Skeletal muscle tissue (tissue), 4 donors: ENCODE results near the gene FBXL19. TPM values are rescaled to one million over a fixed set of nuclear protein-coding genes. Genes with fewer than 3 reads are reported as not detected.

Experiments used
- H3K27ac ChIP-seq: one replicate; pipeline ENCODE4 v1.7.0; 2013; ENCODE audit warnings: mild to moderate bottlenecking, low read depth, low read length, inconsistent platforms
- H3K27me3 ChIP-seq, 3 donors: one replicate each; pipeline ENCODE4 v1.7.0; 2013; ENCODE audit warnings: low read length in 3 of 3; ENCODE audit not compliant: control insufficient read depth in 3 of 3, insufficient read depth in 3 of 3
- H3K36me3 ChIP-seq, 3 donors: one replicate each; pipeline ENCODE4 v1.7.0; 2013; ENCODE audit warnings: low read length in 3 of 3; ENCODE audit not compliant: control insufficient read depth in 3 of 3, insufficient read depth in 3 of 3
- H3K4me1 ChIP-seq, 3 donors: one replicate each; pipeline ENCODE4 v1.7.0; 2013; ENCODE audit warnings: low read length in 3 of 3, mild to moderate bottlenecking in 3 of 3; ENCODE audit not compliant: control insufficient read depth in 3 of 3, insufficient read depth in 3 of 3
- H3K4me3 ChIP-seq, 3 donors: one replicate each; pipeline ENCODE4 v1.7.0; 2013; ENCODE audit warnings: low read length in 3 of 3
- H3K9ac ChIP-seq, 3 donors: one replicate each; pipeline ENCODE4 v1.7.0; 2013; ENCODE audit warnings: low read length in 3 of 3, mild to moderate bottlenecking in 3 of 3, moderate library complexity in 2 of 3, low read depth in 1 of 3
- H3K9me3 ChIP-seq, 3 donors: one replicate each; pipeline ENCODE4 v1.7.0; 2013; ENCODE audit warnings: low read length in 3 of 3; ENCODE audit not compliant: control insufficient read depth in 3 of 3
- total RNA-seq: library from RNA; depleted of rRNA; stranded (reverse); fragments of >200 nt; gene quantifications from one replicate; pipeline ENCODE4 v1.2.3, GENCODE V29; 2014
- donor health status: Osteomylitis.

Gene FBXL19
- 5.2 TPM for total RNA-seq

GRCh38 chr16:30923554-30924075 lies at the start of gene FBXL19:
FBXL19 (plus strand) TSS chr16:30923572; CDS start chr16:30925755, 2,183 bp downstream.
- H3K36me3 ChIP-seq = peaks cover 0 to 3% (median 2%) of the 10 kb centered on the region in 3 donors

GRCh38 chr16:30874244-30874820 lies 49.0 kb upstream of the FBXL19 start:
- Histone ChIP-seq H3K9me3 (no peaks in the 10 kb centered on the region), H3K9ac (peak overlapping the region; percentile 92 to 98 (median 96)), H3K36me3 (peaks cover 0 to 5% (median 3%) of the 10 kb centered on the region in 3 donors), H3K4me3 (peak overlapping the region; percentile 87 to 98 (median 98)), H3K27me3 (no peaks in the 10 kb centered on the region), H3K27ac (peak overlapping the region; percentile 89), H3K4me1 (peaks cover 16 to 23% (median 19%) of the 10 kb centered on the region in 3 donors)

More at GRCh38 chr16:30923554-30924075, at the start of gene FBXL19:
- H3K9ac ChIP-seq = peak within 1 kb of the TSS; percentile 69 to 80 (median 70)
- no peaks in the 10 kb centered on the region for H3K27me3 ChIP-seq
- H3K9me3 ChIP-seq = no peaks in the 10 kb centered on the region
- peak within 1 kb of the TSS; percentile 71 to 95 (median 82) for H3K4me3 ChIP-seq
- H3K4me1 ChIP-seq = peaks cover 10 to 17% (median 11%) of the 10 kb centered on the region in 3 donors
- peak within 1 kb of the TSS; percentile 89 for H3K27ac ChIP-seq

GRCh38 chr16:30874821-30875717 lies 48.3 kb upstream of the FBXL19 start:
- Histone ChIP-seq H3K9me3 (no peaks in the 10 kb centered on the region), H3K9ac (peak overlapping the region; percentile 92 to 98 (median 96)), H3K4me3 (peak overlapping the region; percentile 87 to 98 (median 98)), H3K27ac (peak overlapping the region; percentile 89), H3K36me3 (peaks cover 2 to 5% (median 3%) of the 10 kb centered on the region in 3 donors), H3K27me3 (no peaks in the 10 kb centered on the region), H3K4me1 (peaks cover 16 to 23% (median 19%) of the 10 kb centered on the region in 3 donors)

GRCh38 chr16:30875871-30876801 lies 47.2 kb upstream of the FBXL19 start:
- peak overlapping the region; percentile 92 to 98 (median 96) for H3K9ac ChIP-seq
- H3K27ac ChIP-seq = peak overlapping the region; percentile 89
- peak overlapping the region; percentile 87 to 98 (median 98) for H3K4me3 ChIP-seq
- H3K4me1 ChIP-seq = peaks cover 16 to 23% (median 19%) of the 10 kb centered on the region in 3 donors
- no peaks in the 10 kb centered on the region for H3K9me3 ChIP-seq
- peaks cover 2 to 5% (median 3%) of the 10 kb centered on the region in 3 donors for H3K36me3 ChIP-seq
- H3K27me3 ChIP-seq = no peaks in the 10 kb centered on the region

GRCh38 chr16:30876867-30877266 lies 46.5 kb upstream of the FBXL19 start:
- Histone ChIP-seq H3K27me3 (no peaks in the 10 kb centered on the region), H3K9me3 (no peaks in the 10 kb centered on the region), H3K36me3 (peaks cover 2 to 5% (median 3%) of the 10 kb centered on the region in 3 donors), H3K4me1 (peaks cover 16 to 23% (median 19%) of the 10 kb centered on the region in 3 donors), H3K9ac (peak overlapping the region in 1 of 3 donors; percentile 98), H3K4me3 (peak overlapping the region; percentile 87 to 98 (median 98)), H3K27ac (no peak overlapping the region)

- H3K9ac ChIP-seq = no peak overlapping the region
- H3K4me1 ChIP-seq = no peaks in the 10 kb centered on the region
- H3K4me3 ChIP-seq = no peak overlapping the region
- H3K36me3 ChIP-seq = peaks cover 10 to 28% (median 14%) of the 10 kb centered on the region in 3 donors
- H3K9me3 ChIP-seq = no peaks in the 10 kb centered on the region
- H3K27me3 ChIP-seq = no peaks in the 10 kb centered on the region
- no peak overlapping the region for H3K27ac ChIP-seq
Measured at GRCh38 chr16:30882429-30883310, 40.7 kb upstream of the FBXL19 start.

- Histone ChIP-seq H3K9ac (no peak overlapping the region), H3K27ac (no peak overlapping the region), H3K4me1 (no peaks in the 10 kb centered on the region), H3K27me3 (no peaks in the 10 kb centered on the region), H3K9me3 (no peaks in the 10 kb centered on the region), H3K4me3 (no peak overlapping the region), H3K36me3 (peaks cover 18 to 38% (median 20%) of the 10 kb centered on the region in 3 donors)
Measured at GRCh38 chr16:30884760-30885159, 38.6 kb upstream of the FBXL19 start.

GRCh38 chr16:30885196-30885595 lies 38.2 kb upstream of the FBXL19 start:
- Histone ChIP-seq H3K36me3 (peaks cover 18 to 39% (median 20%) of the 10 kb centered on the region in 3 donors), H3K27ac (no peak overlapping the region), H3K4me1 (no peaks in the 10 kb centered on the region), H3K9ac (no peak overlapping the region), H3K9me3 (no peaks in the 10 kb centered on the region), H3K4me3 (no peak overlapping the region), H3K27me3 (no peaks in the 10 kb centered on the region)
